IMR-90 (cell line): ENCODE results near the gene PCSK5.

Experiments used
- BHLHE40 ChIP-seq: fragments of 150-350 bp; IDR thresholded peaks from 2 replicates; pipeline ENCODE4 v1.6.1; 2016; ENCODE audit warnings: mild to moderate bottlenecking, low read depth, low read length
- CEBPB ChIP-seq: IDR thresholded peaks from 2 replicates; pipeline ENCODE4 v1.6.1; 2012; ENCODE audit warnings: low read depth, low read length, improper control_type of control experiment
- CTCF ChIP-seq: conservative IDR thresholded peaks from 2 replicates; pipeline ENCODE4 v1.5.1; 2012; ENCODE audit warnings: mild to moderate bottlenecking, low read depth, low read length, improper control_type of control experiment
- FOS ChIP-seq: fragments of 150-350 bp; IDR thresholded peaks from 2 replicates; pipeline ENCODE4 v1.6.1; 2016; ENCODE audit warnings: low read depth, low read length
- MAFK ChIP-seq: IDR thresholded peaks from 2 replicates; pipeline ENCODE4 v1.6.1; 2012; ENCODE audit warnings: low read depth, low read length, improper control_type of control experiment
- MAZ ChIP-seq: IDR thresholded peaks from 2 replicates; pipeline ENCODE4 v1.6.1; 2012; ENCODE audit warnings: low read depth, mild to moderate bottlenecking, low read length, improper control_type of control experiment, moderate library complexity, borderline replicate concordance
- POLR2A ChIP-seq: IDR thresholded peaks from 2 replicates; pipeline ENCODE4 v1.6.1; 2012; ENCODE audit warnings: mild to moderate bottlenecking, low read depth, low read length
- RAD21 ChIP-seq: IDR thresholded peaks from 2 replicates; pipeline ENCODE4 v1.6.1; 2012; ENCODE audit warnings: low read length, improper control_type of control experiment
- RCOR1 ChIP-seq: IDR thresholded peaks from 2 replicates; pipeline ENCODE4 v1.6.1; 2012; ENCODE audit warnings: mild to moderate bottlenecking, low read length, improper control_type of control experiment; ENCODE audit not compliant: insufficient replicate concordance
- RFX5 ChIP-seq: IDR thresholded peaks from 2 replicates; pipeline ENCODE4 v1.8.0; 2012; ENCODE audit warnings: low read depth, mild to moderate bottlenecking, low read length, moderate library complexity
- USF2 ChIP-seq: fragments of 150-350 bp; IDR thresholded peaks from 2 replicates; pipeline ENCODE4 v1.6.1; 2017; ENCODE audit warnings: mild to moderate bottlenecking, antibody characterized with exemption, low read length, low read depth

- no peak for TF ChIP-seq POLR2A
- no peak for TF ChIP-seq USF2
- no peak for TF ChIP-seq CTCF
- no peak for TF ChIP-seq MAFK
- TF ChIP-seq BHLHE40, result no peak
- TF ChIP-seq RFX5, result no peak
- no peak for TF ChIP-seq FOS
- no peak for TF ChIP-seq RAD21
- TF ChIP-seq MAZ, result no peak
- TF ChIP-seq RCOR1, result no peak
- TF ChIP-seq CEBPB, result no peak
These were observed 4.8 kb upstream of the PCSK5 start for GRCh38 chr9:75885652-75886051.
